Trophoblast cell (in vitro differentiated cells and primary cell): ENCODE measurements around the gene SULF2.

Experiments used
- DNase-seq, 2 donors: peaks; one replicate each; pipeline ENCODE4 v3.0.0-alpha.2; 2016
- H2AFZ ChIP-seq: 2 replicates; pipeline ENCODE4 v1.6.1; 2013; ENCODE audit warnings: low read length, moderate library complexity, mild to moderate bottlenecking; ENCODE audit not compliant: insufficient read depth, poor library complexity
- H2AK5ac ChIP-seq: 2 replicates; pipeline ENCODE4 v1.6.1; 2013; ENCODE audit warnings: mild to moderate bottlenecking, low read length
- H2BK120ac ChIP-seq: 2 replicates; pipeline ENCODE4 v1.6.1; 2013; ENCODE audit warnings: low read length, mild to moderate bottlenecking, moderate library complexity; ENCODE audit not compliant: insufficient read depth, poor library complexity
- H2BK12ac ChIP-seq: 2 replicates; pipeline ENCODE4 v1.6.1; 2013; ENCODE audit warnings: mild to moderate bottlenecking, low read length, moderate library complexity
- H2BK5ac ChIP-seq: 2 replicates; pipeline ENCODE4 v1.6.1; 2013; ENCODE audit warnings: low read length, low read depth, moderate library complexity, mild to moderate bottlenecking; ENCODE audit not compliant: poor library complexity
- H3K14ac ChIP-seq: 2 replicates; pipeline ENCODE4 v1.6.1; 2013; ENCODE audit warnings: mild to moderate bottlenecking, low read length
- H3K18ac ChIP-seq: 2 replicates; pipeline ENCODE4 v1.6.1; 2013; ENCODE audit warnings: mild to moderate bottlenecking, low read length
- H3K23ac ChIP-seq: 2 replicates; pipeline ENCODE4 v1.6.1; 2013; ENCODE audit warnings: low read length
- H3K27ac ChIP-seq: 2 replicates; pipeline ENCODE4 v1.5.1; 2013; ENCODE audit warnings: low read depth, mild to moderate bottlenecking, inconsistent platforms, low read length, moderate library complexity
- H3K27me3 ChIP-seq: 2 replicates; pipeline ENCODE4 v1.6.1; 2013; ENCODE audit warnings: inconsistent platforms, mild to moderate bottlenecking, low read length, moderate library complexity; ENCODE audit not compliant: insufficient read depth
- H3K36me3 ChIP-seq, 2 experiments: 1 replicate in 1 of 2; 2 replicates in 1 of 2; pipeline ENCODE4 v1.6.1; 2013; ENCODE audit warnings: low read length in 2 of 2, mild to moderate bottlenecking in 2 of 2, moderate library complexity in 1 of 2; ENCODE audit not compliant: insufficient read depth in 2 of 2, control insufficient read depth in 1 of 2
- H3K4ac ChIP-seq: 2 replicates; pipeline ENCODE4 v1.6.1; 2013; ENCODE audit warnings: low read depth, mild to moderate bottlenecking, low read length, moderate library complexity
- H3K4me1 ChIP-seq, 2 experiments: 1 replicate in 1 of 2; 2 replicates in 1 of 2; pipeline ENCODE4 v1.6.1; 2013; ENCODE audit warnings: low read length in 2 of 2, mild to moderate bottlenecking in 2 of 2, moderate library complexity in 1 of 2; ENCODE audit not compliant: insufficient read depth in 2 of 2, control insufficient read depth in 1 of 2
- H3K4me2 ChIP-seq: 2 replicates; pipeline ENCODE4 v1.6.1; 2013; ENCODE audit warnings: inconsistent platforms, mild to moderate bottlenecking, low read length, moderate library complexity
- H3K4me3 ChIP-seq: 2 replicates; pipeline ENCODE4 v1.5.1; 2013; ENCODE audit warnings: mild to moderate bottlenecking, low read depth, low read length, inconsistent platforms
- H3K79me1 ChIP-seq: one replicate; pipeline ENCODE4 v1.6.1; 2013; ENCODE audit warnings: low read length
- H3K79me2 ChIP-seq: 2 replicates; pipeline ENCODE4 v1.6.1; 2013; ENCODE audit warnings: low read length, mild to moderate bottlenecking; ENCODE audit not compliant: control insufficient read depth, insufficient read depth, poor library complexity
- H3K9ac ChIP-seq: 2 replicates; pipeline ENCODE4 v1.6.1; 2013; ENCODE audit warnings: mild to moderate bottlenecking, low read length
- H3K9me3 ChIP-seq: 2 replicates; pipeline ENCODE4 v1.6.1; 2013; ENCODE audit warnings: low read depth, mild to moderate bottlenecking, control low read depth, inconsistent platforms, low read length; ENCODE audit not compliant: insufficient read depth
- H4K12ac ChIP-seq: 2 replicates; pipeline ENCODE4 v1.6.1; 2013; ENCODE audit warnings: low read depth, mild to moderate bottlenecking, low read length, moderate library complexity
- H4K8ac ChIP-seq: 2 replicates; pipeline ENCODE4 v1.6.1; 2013; ENCODE audit warnings: low read depth, mild to moderate bottlenecking, low read length, moderate library complexity
- H4K91ac ChIP-seq: one replicate; pipeline ENCODE4 v1.6.1; 2013; ENCODE audit warnings: low read depth, mild to moderate bottlenecking, low read length, moderate library complexity
- WGBS: extraction: QIAGEN DNeasy Blood & Tissue Kit; methylation state at CpG from one replicate; pipeline ENCODE4 v1.1.7; 2013; ENCODE audit warnings: missing lambda C conversion rate; ENCODE audit not compliant: insufficient read length, insufficient coverage; ENCODE audit errors: extremely low coverage; 5-methylcytosine and 5-hydroxymethylcytosine counted together

The SULF2 gene

GRCh38 chr20:47778398-47779354 lies 6.6 kb downstream of the SULF2 start:
- no peak overlapping the region for H2BK5ac ChIP-seq
- H3K79me1 ChIP-seq, result no peaks in the 10 kb centered on the region

GRCh38 chr20:47777220-47777619 lies 8.1 kb downstream of the SULF2 start:
- no peak overlapping the region for H3K23ac ChIP-seq
- no peak overlapping the region for H4K8ac ChIP-seq
- H3K4me2 ChIP-seq, result no peak overlapping the region
- DNase-seq, result no peak
- H3K79me2 ChIP-seq, result no peaks in the 10 kb centered on the region
- H3K9ac ChIP-seq, result no peak overlapping the region
- no peak overlapping the region for H3K4ac ChIP-seq
- no peak overlapping the region for H2BK12ac ChIP-seq
- H2BK5ac ChIP-seq, result no peak overlapping the region
- H3K27ac ChIP-seq, result no peak overlapping the region
- no CpG with 5 or more reads among the region's 4 CpGs for WGBS
- no peak overlapping the region for H3K14ac ChIP-seq
- no peaks in the 10 kb centered on the region for H3K27me3 ChIP-seq
- H4K91ac ChIP-seq, result no peak overlapping the region
- H2BK120ac ChIP-seq, result no peak overlapping the region
- H2AFZ ChIP-seq, result no peak overlapping the region
- peaks cover 5% of the 10 kb centered on the region for H3K9me3 ChIP-seq
- no peaks in the 10 kb centered on the region for H3K4me1 ChIP-seq
- no peak overlapping the region for H3K4me3 ChIP-seq
- no peak overlapping the region for H3K18ac ChIP-seq
- H4K12ac ChIP-seq, result no peak overlapping the region
- no peak overlapping the region for H2AK5ac ChIP-seq
- H3K36me3 ChIP-seq, result no peaks in the 10 kb centered on the region
- no peaks in the 10 kb centered on the region for H3K79me1 ChIP-seq

More at GRCh38 chr20:47778398-47779354, 6.6 kb downstream of the SULF2 start:
- no peak overlapping the region for H3K4me2 ChIP-seq
- 100% methylated on average over 2 of the region's 17 CpGs for WGBS
- H2BK12ac ChIP-seq, result no peak overlapping the region
- H3K27ac ChIP-seq, result no peak overlapping the region
- DNase-seq, result peak; percentile 23 to 53
- H3K4me1 ChIP-seq, result no peaks in the 10 kb centered on the region
- no peak overlapping the region for H4K12ac ChIP-seq
- H2AFZ ChIP-seq, result no peak overlapping the region
- no peak overlapping the region for H3K4me3 ChIP-seq
- H3K14ac ChIP-seq, result no peak overlapping the region
- no peak overlapping the region for H4K91ac ChIP-seq
- H3K27me3 ChIP-seq, result no peaks in the 10 kb centered on the region
- no peaks in the 10 kb centered on the region for H3K79me2 ChIP-seq
- H2AK5ac ChIP-seq, result no peak overlapping the region
- no peak overlapping the region for H4K8ac ChIP-seq
- peaks cover 2% of the 10 kb centered on the region for H3K9me3 ChIP-seq
- no peak overlapping the region for H3K4ac ChIP-seq
- H3K18ac ChIP-seq, result no peak overlapping the region
- no peak overlapping the region for H3K9ac ChIP-seq
- H3K36me3 ChIP-seq, result no peaks in the 10 kb centered on the region
- H2BK120ac ChIP-seq, result no peak overlapping the region
- no peak overlapping the region for H3K23ac ChIP-seq

DNA sequence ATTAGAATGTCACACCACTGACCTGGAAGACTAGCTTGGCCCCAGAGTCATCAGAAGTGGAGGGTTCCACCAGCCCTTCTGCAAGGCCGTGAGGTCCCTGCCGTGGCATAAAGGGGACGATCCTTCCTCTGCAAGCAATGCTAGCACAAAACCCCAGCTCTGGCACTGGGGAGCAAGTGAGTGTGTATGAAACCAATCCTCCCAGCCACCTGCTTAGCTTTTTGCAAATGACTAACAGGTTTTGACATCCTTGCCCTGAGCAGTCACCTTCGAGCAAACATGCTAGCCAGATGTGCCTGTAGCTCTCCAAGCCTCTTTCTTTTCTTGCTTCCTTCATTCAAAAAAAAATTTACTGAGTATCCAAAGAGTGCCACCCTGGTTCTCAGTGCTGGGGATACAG lies 8.6 kb downstream of the SULF2 start:
- no peak for DNase-seq
- no peaks in the 10 kb centered on the region for H3K4me1 ChIP-seq
- H3K4me2 ChIP-seq, result no peak overlapping the region
- peaks cover 5% of the 10 kb centered on the region for H3K9me3 ChIP-seq
- WGBS, result no CpG with 5 or more reads among the region's 4 CpGs
- H2BK12ac ChIP-seq, result no peak overlapping the region
- H3K36me3 ChIP-seq, result no peaks in the 10 kb centered on the region
- H2BK120ac ChIP-seq, result no peak overlapping the region
- H3K4me3 ChIP-seq, result no peak overlapping the region
- no peak overlapping the region for H2BK5ac ChIP-seq
- H4K8ac ChIP-seq, result no peak overlapping the region
- H4K12ac ChIP-seq, result no peak overlapping the region
- H3K18ac ChIP-seq, result no peak overlapping the region
- no peak overlapping the region for H3K23ac ChIP-seq
- H4K91ac ChIP-seq, result no peak overlapping the region
- H2AFZ ChIP-seq, result no peak overlapping the region
- H3K4ac ChIP-seq, result no peak overlapping the region
- no peak overlapping the region for H3K14ac ChIP-seq
- H3K79me2 ChIP-seq, result no peaks in the 10 kb centered on the region
- H2AK5ac ChIP-seq, result no peak overlapping the region
- H3K27ac ChIP-seq, result no peak overlapping the region
- H3K27me3 ChIP-seq, result no peaks in the 10 kb centered on the region
- H3K79me1 ChIP-seq, result no peaks in the 10 kb centered on the region
- no peak overlapping the region for H3K9ac ChIP-seq

DNA sequence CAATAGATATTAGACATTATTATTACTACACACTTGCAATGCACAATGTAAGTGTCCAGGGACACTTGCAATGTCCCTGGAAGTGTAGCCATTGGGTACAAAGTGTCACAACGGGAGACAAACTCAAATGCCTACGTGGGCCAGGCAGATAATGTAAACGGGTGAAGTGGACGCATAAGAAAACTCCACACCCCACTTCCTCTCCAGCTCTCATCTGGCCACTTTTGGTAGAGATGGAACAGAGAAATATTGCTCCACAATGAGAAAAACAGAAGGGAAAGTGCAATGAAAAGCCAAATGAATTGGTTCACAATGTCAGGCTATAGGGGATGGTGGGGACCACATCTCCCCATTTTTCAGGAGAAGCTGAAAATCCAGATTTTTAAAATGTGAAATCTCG lies 9.4 kb downstream of the SULF2 start:
- H4K12ac ChIP-seq, result no peak overlapping the region
- no peak overlapping the region for H3K9ac ChIP-seq
- H3K9me3 ChIP-seq, result peaks cover 5% of the 10 kb centered on the region
- H3K4me3 ChIP-seq, result no peak overlapping the region
- H2BK120ac ChIP-seq, result no peak overlapping the region
- H3K23ac ChIP-seq, result no peak overlapping the region
- no peak overlapping the region for H3K4ac ChIP-seq
- H2AK5ac ChIP-seq, result no peak overlapping the region
- H3K14ac ChIP-seq, result no peak overlapping the region
- H2BK12ac ChIP-seq, result no peak overlapping the region
- H3K79me1 ChIP-seq, result no peaks in the 10 kb centered on the region
- H3K4me1 ChIP-seq, result peaks cover 0 to 1% of the 10 kb centered on the region in 2 experiments
- H3K4me2 ChIP-seq, result no peak overlapping the region
- no peaks in the 10 kb centered on the region for H3K27me3 ChIP-seq
- no CpG with 5 or more reads among the region's 5 CpGs for WGBS
- no peak overlapping the region for H3K27ac ChIP-seq
- no peak overlapping the region for H2AFZ ChIP-seq
- H3K79me2 ChIP-seq, result no peaks in the 10 kb centered on the region
- no peak overlapping the region for H4K91ac ChIP-seq
- H3K18ac ChIP-seq, result no peak overlapping the region
- H2BK5ac ChIP-seq, result no peak overlapping the region
- H4K8ac ChIP-seq, result no peak overlapping the region
- DNase-seq, result no peak
- no peaks in the 10 kb centered on the region for H3K36me3 ChIP-seq
